ENCODE data around the gene LRRC8B. TPM values are rescaled to one million over a fixed set of nuclear protein-coding genes. Genes with fewer than 3 reads are reported as not detected.
A peak's percentile ranks its signal among the peaks of the same experiment; 100 is the strongest.

The LRRC8B gene
- polyA plus RNA-seq, 10 donors = 2.4 to 4.5 (median 4.0) TPM

GRCh38 chr1:89632657-89633247 is 108.1 kb downstream of the LRRC8B start, which contains the start of gene LRRC8C:
Gene LRRC8C (plus strand): TSS chr1:89633120. CDS start chr1:89686474, 53,354 bp downstream.
- DNase-seq = peak; percentile 78 to 94 (median 85)

- DNase-seq = peak in 2 of 3 donors; percentile 23 to 63
Observed at GRCh38 chr1:89633248-89633799, 108.7 kb downstream of the LRRC8B start.

GRCh38 chr1:89633800-89634625 is 109.4 kb downstream of the LRRC8B start:
- DNase-seq = peak in 2 of 3 donors; percentile 31 to 74

- peak in 1 of 3 donors; percentile 46 for DNase-seq
Observed at GRCh38 chr1:89635825-89636815, 111.5 kb downstream of the LRRC8B start.

- no peak for DNase-seq
Observed at GRCh38 chr1:89637496-89637895, 112.9 kb downstream of the LRRC8B start.

GRCh38 chr1:89640440-89640839 is 115.8 kb downstream of the LRRC8B start:
- no peak for DNase-seq

- DNase-seq = no peak
Observed at GRCh38 chr1:89641781-89642180, 117.2 kb downstream of the LRRC8B start.

GRCh38 chr1:89643577-89643976 is 118.9 kb downstream of the LRRC8B start:
- DNase-seq = no peak

GRCh38 chr1:89644119-89644814 is 119.6 kb downstream of the LRRC8B start:
- DNase-seq = no peak

- DNase-seq = no peak
Observed at GRCh38 chr1:89646259-89646658, 121.6 kb downstream of the LRRC8B start.

Other genes with a start within 250 kb of the LRRC8B start
- under 1 TPM in 3 of 10 donors, not detected in 7; 0.08 to 0.16 (median 0.13) TPM for gene GBP6, start 160.8 kb upstream of the LRRC8B start, polyA plus RNA-seq (ENCODE audit: insufficient read length in 10 of 10)
- gene LRRC8C, start 108.3 kb downstream of the LRRC8B start, polyA plus RNA-seq (ENCODE audit: insufficient read length in 10 of 10) = 10 to 100 TPM in 4 of 10 donors, 1 to 10 TPM in 6; 8.4 to 12.3 (median 9.7) TPM

Measured in muscle of back (tissue), 11 donors.